Cerebellar cortex (tissue), 1 donor: Measurements from ENCODE around the gene VPREB3.

ENCODE experiments used
- DNase-seq: peaks from one replicate; pipeline ENCODE4 v3.0.0-alpha.2; 2015; ENCODE audit warnings: low spot score

The VPREB3 gene

DNA sequence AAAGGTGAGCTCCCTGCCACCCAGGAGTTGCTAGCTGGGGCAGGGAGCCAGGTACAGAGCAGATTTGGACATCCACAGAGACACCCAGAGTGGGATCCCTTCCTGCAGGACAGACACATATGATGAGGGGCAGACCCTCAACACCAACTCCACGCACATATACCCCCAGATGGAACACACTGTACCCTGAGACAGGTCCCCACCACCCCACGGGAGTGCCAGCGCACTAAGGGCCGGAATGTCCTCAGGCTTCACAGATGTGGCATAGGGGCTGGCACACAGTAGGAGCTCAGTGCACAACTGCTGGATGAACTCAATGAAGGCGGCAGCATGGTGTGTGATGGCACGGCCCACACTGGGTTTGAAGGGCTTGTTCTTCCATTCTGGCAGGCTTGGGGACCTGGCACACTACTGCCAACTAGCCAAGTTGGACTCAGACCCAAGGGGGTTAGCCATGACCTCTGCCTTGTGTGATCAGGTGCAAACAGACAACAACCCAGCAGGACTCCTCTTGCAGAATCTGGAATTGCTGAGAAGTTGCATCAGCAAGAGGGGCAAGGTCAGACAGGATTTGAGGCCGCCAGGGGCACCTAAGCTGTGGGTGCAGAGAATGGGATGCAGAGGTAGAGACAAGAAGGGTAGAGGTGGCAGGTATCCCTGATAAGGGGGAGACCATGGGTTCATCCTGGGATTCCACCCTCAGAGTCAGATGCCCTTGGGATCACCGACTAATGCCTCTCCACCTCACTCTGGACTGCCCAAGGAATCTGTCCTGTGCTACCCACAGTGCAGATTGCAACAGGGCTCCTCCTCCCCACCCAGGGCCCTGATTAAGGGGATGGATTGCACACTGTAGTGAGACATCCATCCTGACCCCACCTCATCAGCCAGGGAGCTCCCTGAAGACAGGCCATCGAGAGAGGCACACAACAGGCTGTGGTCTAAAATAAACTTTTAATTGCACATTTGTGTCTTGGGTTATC is 11.0 kb upstream of the VPREB3 start:
- no peak for DNase-seq

DNA sequence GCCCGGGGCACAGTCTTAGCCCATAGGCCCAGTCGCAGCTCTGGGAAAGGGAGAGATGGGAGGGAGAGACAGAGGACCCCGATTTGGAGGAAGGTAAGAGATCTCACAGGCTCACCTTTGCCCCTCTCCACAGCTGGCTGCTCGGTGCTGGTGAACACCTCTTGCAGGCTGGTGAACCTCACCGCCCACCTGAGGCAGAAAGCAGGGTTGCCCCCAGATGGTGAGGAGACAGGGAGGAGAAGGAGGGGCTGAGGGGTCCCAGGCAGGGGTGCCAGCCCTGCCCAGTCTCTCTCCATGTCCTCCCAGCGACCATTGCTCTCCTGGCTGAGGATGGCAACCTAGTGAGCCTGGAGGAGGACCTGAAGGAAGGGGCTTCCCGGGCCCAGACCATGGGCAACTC is 9.7 kb upstream of the VPREB3 start:
- no peak for DNase-seq

- DNase-seq = no peak
Observed at GRCh38 chr22:23763579-23763945, 9.3 kb upstream of the VPREB3 start.

GRCh38 chr22:23762842-23763578 is 8.8 kb upstream of the VPREB3 start, which contains the start of gene C22orf15:
C22orf15 (plus strand) TSS chr22:23762990; CDS start chr22:23763307, 317 bp downstream.
- no peak for DNase-seq

GRCh38 chr22:23760056-23760455 is 5.8 kb upstream of the VPREB3 start:
- no peak for DNase-seq

DNA sequence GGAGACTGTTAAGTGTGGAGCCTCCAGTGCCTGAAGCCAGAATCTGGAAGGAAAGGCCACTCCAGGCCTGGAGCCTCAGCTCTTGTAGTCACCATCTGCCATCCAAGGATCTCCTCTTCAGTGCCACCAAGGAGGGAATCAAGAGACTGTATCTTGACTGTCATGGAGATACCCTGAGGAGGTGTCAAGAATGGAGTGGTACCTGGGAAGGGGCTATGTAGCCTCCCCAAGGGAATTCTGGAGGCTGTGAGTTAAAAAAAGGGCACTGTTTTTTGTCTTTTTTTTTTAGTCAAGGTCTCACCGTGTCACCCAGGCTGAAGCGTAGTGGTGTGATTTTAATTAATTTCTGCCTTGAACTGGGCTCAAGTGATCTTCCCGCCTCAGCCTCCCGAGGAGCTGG is 5.3 kb upstream of the VPREB3 start:
- DNase-seq = no peak

- DNase-seq = no peak
Observed at GRCh38 chr22:23756891-23757290, 2.7 kb upstream of the VPREB3 start.

- DNase-seq = no peak
Observed at GRCh38 chr22:23755711-23756110, 1.5 kb upstream of the VPREB3 start.

GRCh38 chr22:23754980-23755636 is 883 bp upstream of the VPREB3 start:
- no peak for DNase-seq

DNA sequence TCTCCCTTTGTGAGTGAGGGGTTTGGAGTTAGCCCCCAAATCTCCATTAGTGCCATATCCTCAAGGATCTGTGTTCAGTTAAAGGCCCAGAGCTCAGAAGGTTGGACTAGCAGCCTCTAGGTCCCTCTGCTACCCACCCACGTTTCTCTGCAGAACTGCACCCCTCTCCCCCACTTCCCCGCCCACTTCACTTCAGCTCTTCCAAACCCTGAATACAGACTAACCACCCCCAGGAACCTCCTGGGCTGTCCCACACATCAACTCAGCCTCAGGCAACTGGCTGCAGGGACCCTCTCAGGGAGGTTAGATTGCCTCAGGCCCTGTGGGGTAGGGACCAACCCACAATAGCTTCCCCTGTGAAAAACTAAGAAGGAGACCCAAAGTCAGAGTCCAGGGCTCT is 840 bp downstream of the VPREB3 start:
- no peak for DNase-seq

- DNase-seq = no peak
Observed at GRCh38 chr22:23752750-23753149, 1.5 kb downstream of the VPREB3 start.

- no peak for DNase-seq
Observed at GRCh38 chr22:23752090-23752691, 2.0 kb downstream of the VPREB3 start.

- DNase-seq = peak; percentile 36
Observed at GRCh38 chr22:23751441-23751996, 2.7 kb downstream of the VPREB3 start.

- DNase-seq = peak; percentile 79
Observed at GRCh38 chr22:23750714-23751440, 3.3 kb downstream of the VPREB3 start, which contains the start of gene ZNF70. ZNF70 (minus strand) TSS chr22:23751112; CDS start chr22:23745140, 5,972 bp downstream.

GRCh38 chr22:23750367-23750713 is 3.9 kb downstream of the VPREB3 start:
- no peak for DNase-seq

- no peak for DNase-seq
Observed at GRCh38 chr22:23749841-23750301, 4.4 kb downstream of the VPREB3 start.

- no peak for DNase-seq
Observed at GRCh38 chr22:23745791-23746190, 8.4 kb downstream of the VPREB3 start.

DNA sequence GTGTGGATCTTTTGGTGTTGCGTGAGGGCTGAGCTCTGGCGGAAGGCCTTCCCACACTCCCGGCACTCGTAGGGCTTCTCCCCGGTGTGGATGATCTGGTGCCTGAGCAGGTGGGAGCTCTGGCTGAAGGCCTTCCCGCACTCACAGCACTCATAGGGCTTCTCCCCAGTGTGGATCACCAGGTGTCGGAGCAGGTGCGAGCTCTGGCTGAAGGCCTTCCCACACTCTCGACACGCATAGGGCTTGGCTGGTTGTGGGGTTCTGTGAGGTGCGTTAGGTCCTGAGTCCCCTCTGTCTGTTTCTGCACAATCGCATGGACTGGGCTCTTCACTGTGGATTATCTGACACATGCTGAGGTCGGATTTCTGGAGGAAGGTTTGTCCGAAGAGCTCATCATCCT is 9.7 kb downstream of the VPREB3 start:
- no peak for DNase-seq

DNA sequence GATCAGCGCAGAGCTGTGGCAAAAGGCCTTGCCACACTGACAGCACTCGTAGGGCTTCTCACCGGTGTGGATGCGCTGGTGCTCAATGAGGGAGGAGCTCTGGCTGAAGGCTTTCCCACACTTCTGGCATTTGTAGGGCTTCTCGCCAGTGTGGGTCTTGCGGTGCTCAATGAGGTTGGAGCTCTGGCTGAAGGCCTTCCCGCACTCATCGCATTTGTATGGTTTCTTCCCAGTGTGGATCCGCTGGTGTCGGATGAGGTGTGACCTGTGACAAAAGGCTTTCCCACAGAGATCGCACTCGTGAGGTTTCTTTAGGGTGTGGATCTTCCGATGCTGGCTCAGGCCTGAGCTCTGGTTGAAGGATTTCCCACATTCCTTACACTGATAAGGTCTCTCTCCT is 10.2 kb downstream of the VPREB3 start:
- DNase-seq = no peak

GRCh38 chr22:23743303-23743705 is 10.9 kb downstream of the VPREB3 start:
- DNase-seq = peak; percentile 64
